ENCODE results near the gene OTP.

DNA sequence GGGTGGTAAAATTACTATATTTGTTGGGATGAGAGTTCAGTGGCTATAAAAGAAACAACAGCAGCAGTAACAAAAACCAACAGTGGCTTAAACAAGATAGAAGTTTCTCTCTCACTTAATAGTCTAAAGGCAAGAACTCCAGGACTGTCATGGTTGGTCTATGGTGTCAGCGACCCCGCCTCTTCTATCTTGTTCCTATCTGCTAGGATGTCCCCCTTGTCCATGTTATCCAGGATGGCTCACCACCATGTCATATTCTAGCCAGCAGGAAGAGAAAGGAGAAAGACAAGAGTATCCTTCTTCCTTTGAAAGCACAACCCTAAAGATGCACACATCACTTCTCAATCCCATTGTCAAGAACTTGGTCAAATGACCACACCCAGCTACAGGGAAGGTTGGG lies 11.3 kb upstream of the OTP start:
- TF ChIP-seq, protein P1, sequence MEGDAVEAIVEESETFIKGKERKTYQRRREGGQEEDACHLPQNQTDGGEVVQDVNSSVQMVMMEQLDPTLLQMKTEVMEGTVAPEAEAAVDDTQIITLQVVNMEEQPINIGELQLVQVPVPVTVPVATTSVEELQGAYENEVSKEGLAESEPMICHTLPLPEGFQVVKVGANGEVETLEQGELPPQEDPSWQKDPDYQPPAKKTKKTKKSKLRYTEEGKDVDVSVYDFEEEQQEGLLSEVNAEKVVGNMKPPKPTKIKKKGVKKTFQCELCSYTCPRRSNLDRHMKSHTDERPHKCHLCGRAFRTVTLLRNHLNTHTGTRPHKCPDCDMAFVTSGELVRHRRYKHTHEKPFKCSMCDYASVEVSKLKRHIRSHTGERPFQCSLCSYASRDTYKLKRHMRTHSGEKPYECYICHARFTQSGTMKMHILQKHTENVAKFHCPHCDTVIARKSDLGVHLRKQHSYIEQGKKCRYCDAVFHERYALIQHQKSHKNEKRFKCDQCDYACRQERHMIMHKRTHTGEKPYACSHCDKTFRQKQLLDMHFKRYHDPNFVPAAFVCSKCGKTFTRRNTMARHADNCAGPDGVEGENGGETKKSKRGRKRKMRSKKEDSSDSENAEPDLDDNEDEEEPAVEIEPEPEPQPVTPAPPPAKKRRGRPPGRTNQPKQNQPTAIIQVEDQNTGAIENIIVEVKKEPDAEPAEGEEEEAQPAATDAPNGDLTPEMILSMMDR (IDR thresholded peaks at IDR 0.05), result no peak
- TF ChIP-seq POLR2A (IDR thresholded peaks at IDR 0.05) (no peak), POLR2AphosphoS5 (IDR thresholded peaks at IDR 0.05) (no peak)

All from prostate gland (tissue), 2 donors.